HEK293 (cell line): Measurements from ENCODE around the gene ZNF626.

Experiments used
- CTCF ChIA-PET: fragments of 350-600 bp; formaldehyde crosslinking; extraction: SDS; loops from one replicate; lab custom pipeline; 2021; ENCODE audit warnings: antibody characterized with exemption; lab: Yijun Ruan, JAX
- POLR2A ChIA-PET: fragments of 300-600 bp; formaldehyde crosslinking; extraction: SDS; loops from one replicate; lab custom pipeline; 2020; ENCODE audit warnings: antibody characterized with exemption, inconsistent platforms; lab: Yijun Ruan, JAX
- H3K27ac ChIP-seq: fragments of 200-500 bp; sonication (Bioruptor generic); 2 replicates; pipeline ENCODE4 v1.5.1; 2014; ENCODE audit warnings: low read depth, low read length, control low read depth, inconsistent platforms; ENCODE audit errors: extremely low read depth
- H3K36me3 ChIP-seq, 2 experiments: fragments of 200-500 bp in 1 of 2; sonication (Bioruptor generic) in 1 of 2; 1 replicate in 1 of 2; 2 replicates in 1 of 2; pipeline ENCODE4 v1.5.1; 2014 to 2017; ENCODE audit warnings: inconsistent platforms in 2 of 2, low read length in 2 of 2; ENCODE audit not compliant: control insufficient read depth in 2 of 2, insufficient read depth in 1 of 2
- H3K4me1 ChIP-seq: fragments of 200-500 bp; sonication (Bioruptor generic); 2 replicates; pipeline ENCODE4 v1.5.1; 2014; ENCODE audit warnings: mild to moderate bottlenecking, low read length, inconsistent platforms; ENCODE audit not compliant: control insufficient read depth, insufficient read depth
- H3K4me3 ChIP-seq: 2 replicates; pipeline ENCODE4 v1.5.1; 2011; ENCODE audit warnings: low read depth, mild to moderate bottlenecking, control low read depth, low read length, moderate library complexity
- H3K9me3 ChIP-seq: fragments of 200-500 bp; sonication (Bioruptor generic); 2 replicates; pipeline ENCODE4 v1.5.1; 2014; ENCODE audit warnings: low read depth, low read length, inconsistent platforms; ENCODE audit not compliant: control insufficient read depth, insufficient read depth
- EGR2 ChIP-seq: fragments of 450-650 bp; formaldehyde crosslinking; IDR thresholded peaks from 2 replicates; pipeline ENCODE4 v1.5.1; 2016; ENCODE audit warnings: low read depth, missing biosample characterization, missing genetic modification characterization
- KLF7 ChIP-seq: fragments of 450-650 bp; formaldehyde crosslinking; IDR thresholded peaks from 2 replicates; pipeline ENCODE4 v1.5.1; 2016; ENCODE audit warnings: missing biosample characterization, missing genetic modification characterization, borderline replicate concordance
- OVOL3 ChIP-seq: fragments of 450-650 bp; formaldehyde crosslinking; IDR thresholded peaks from 2 replicates; pipeline ENCODE4 v1.5.1; 2016; ENCODE audit warnings: missing biosample characterization, missing genetic modification characterization
- RBAK ChIP-seq: fragments of 450-650 bp; formaldehyde crosslinking; IDR thresholded peaks from 2 replicates; pipeline ENCODE4 v1.5.1; 2016; ENCODE audit warnings: missing biosample characterization, missing genetic modification characterization
- SALL2 ChIP-seq: fragments of 450-650 bp; formaldehyde crosslinking; IDR thresholded peaks from 2 replicates; pipeline ENCODE4 v1.5.0; 2017; ENCODE audit warnings: missing biosample characterization, mild to moderate bottlenecking, missing genetic modification characterization, borderline replicate concordance
- SCRT2 ChIP-seq: fragments of 450-650 bp; formaldehyde crosslinking; IDR thresholded peaks from 2 replicates; pipeline ENCODE4 v1.5.1; 2016; ENCODE audit warnings: missing biosample characterization, missing genetic modification characterization
- SP2 ChIP-seq: fragments of 450-650 bp; formaldehyde crosslinking; IDR thresholded peaks from 2 replicates; pipeline ENCODE4 v1.5.1; 2016; ENCODE audit warnings: missing biosample characterization, missing genetic modification characterization
- SP7 ChIP-seq: fragments of 450-650 bp; formaldehyde crosslinking; IDR thresholded peaks from 2 replicates; pipeline ENCODE4 v1.5.1; 2016; ENCODE audit warnings: missing biosample characterization, missing genetic modification characterization
- ZNF112 ChIP-seq: fragments of 450-650 bp; formaldehyde crosslinking; IDR thresholded peaks from 2 replicates; pipeline ENCODE4 v1.5.0; 2017; ENCODE audit warnings: missing biosample characterization, missing genetic modification characterization
- ZNF16 ChIP-seq: fragments of 450-650 bp; formaldehyde crosslinking; IDR thresholded peaks from 2 replicates; pipeline ENCODE4 v1.5.1; 2016; ENCODE audit warnings: low read depth, missing biosample characterization, missing genetic modification characterization
- ZNF184 ChIP-seq: fragments of 450-650 bp; IDR thresholded peaks from 2 replicates; pipeline ENCODE4 v1.5.1; 2018; ENCODE audit warnings: missing biosample characterization, mild to moderate bottlenecking, missing genetic modification characterization
- ZNF2 ChIP-seq: fragments of 450-650 bp; formaldehyde crosslinking; IDR thresholded peaks from 2 replicates; pipeline ENCODE4 v1.5.1; 2016; ENCODE audit warnings: missing biosample characterization, missing genetic modification characterization
- ZNF266 ChIP-seq: fragments of 450-650 bp; formaldehyde crosslinking; IDR thresholded peaks from 2 replicates; pipeline ENCODE4 v1.5.1; 2016; ENCODE audit warnings: missing biosample characterization, missing genetic modification characterization, low read depth
- ZNF366 ChIP-seq: fragments of 450-650 bp; formaldehyde crosslinking; conservative IDR thresholded peaks from 2 replicates; pipeline ENCODE4 v1.5.1; 2016; ENCODE audit warnings: missing biosample characterization, missing genetic modification characterization
- ZNF394 ChIP-seq: fragments of 450-650 bp; formaldehyde crosslinking; IDR thresholded peaks from 2 replicates; pipeline ENCODE4 v1.5.1; 2016; ENCODE audit warnings: missing biosample characterization, missing genetic modification characterization, mild to moderate bottlenecking, moderate library complexity, borderline replicate concordance
- ZNF426 ChIP-seq: fragments of 450-650 bp; formaldehyde crosslinking; IDR thresholded peaks from 2 replicates; pipeline ENCODE4 v1.5.1; 2017; ENCODE audit warnings: missing biosample characterization, missing genetic modification characterization, mild to moderate bottlenecking, inconsistent platforms, moderate library complexity
- ZNF530 ChIP-seq: fragments of 450-650 bp; formaldehyde crosslinking; IDR thresholded peaks from 2 replicates; pipeline ENCODE4 v1.5.1; 2016; ENCODE audit warnings: low read depth, missing biosample characterization, missing genetic modification characterization
- ZNF585B ChIP-seq: fragments of 450-650 bp; formaldehyde crosslinking; IDR thresholded peaks from 2 replicates; pipeline ENCODE4 v1.5.1; 2016; ENCODE audit warnings: missing biosample characterization, missing genetic modification characterization
- TF ChIP-seq, protein P1 (sequence below): fragments of 450-650 bp; formaldehyde crosslinking; conservative IDR thresholded peaks from 2 replicates; pipeline ENCODE4 v1.5.1; 2016; ENCODE audit warnings: low read depth, missing biosample characterization, missing genetic modification characterization
- TF ChIP-seq, protein P2 (sequence below): fragments of 450-650 bp; formaldehyde crosslinking; conservative IDR thresholded peaks from 2 replicates; pipeline ENCODE4 v1.5.1; 2016; ENCODE audit warnings: low read depth, missing biosample characterization, missing genetic modification characterization
- TF ChIP-seq, protein P3 (sequence below): fragments of 450-650 bp; formaldehyde crosslinking; IDR thresholded peaks from 2 replicates; pipeline ENCODE4 v1.5.1; 2016; ENCODE audit warnings: missing biosample characterization, missing genetic modification characterization
- TF ChIP-seq, protein P4 (sequence below): fragments of 450-650 bp; formaldehyde crosslinking; IDR thresholded peaks from 2 replicates; pipeline ENCODE4 v1.5.1; 2017; ENCODE audit warnings: missing biosample characterization, missing genetic modification characterization

ZNF626 gene

DNA sequence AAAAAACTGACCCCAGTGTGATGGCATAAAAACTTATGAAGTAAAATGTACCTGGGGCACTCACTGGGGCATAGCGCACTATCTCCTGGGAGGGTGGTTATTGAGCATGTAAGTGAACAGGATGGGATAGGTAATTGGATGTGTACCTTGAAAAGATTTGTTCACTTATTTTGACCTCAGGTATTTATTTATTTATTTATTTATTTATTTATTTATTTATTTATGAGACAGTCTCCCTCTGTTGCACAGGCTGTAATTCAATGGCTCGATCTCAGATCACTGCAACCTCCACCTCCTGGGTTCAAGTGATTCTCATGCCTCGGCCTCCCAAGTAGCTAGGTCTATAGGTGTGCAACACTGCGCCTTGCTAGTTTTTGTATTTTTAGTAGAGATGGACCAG, 5.9 kb upstream of the ZNF626 start:
- no peaks in the 10 kb centered on the region for H3K36me3 ChIP-seq
- TF ChIP-seq, protein P1, sequence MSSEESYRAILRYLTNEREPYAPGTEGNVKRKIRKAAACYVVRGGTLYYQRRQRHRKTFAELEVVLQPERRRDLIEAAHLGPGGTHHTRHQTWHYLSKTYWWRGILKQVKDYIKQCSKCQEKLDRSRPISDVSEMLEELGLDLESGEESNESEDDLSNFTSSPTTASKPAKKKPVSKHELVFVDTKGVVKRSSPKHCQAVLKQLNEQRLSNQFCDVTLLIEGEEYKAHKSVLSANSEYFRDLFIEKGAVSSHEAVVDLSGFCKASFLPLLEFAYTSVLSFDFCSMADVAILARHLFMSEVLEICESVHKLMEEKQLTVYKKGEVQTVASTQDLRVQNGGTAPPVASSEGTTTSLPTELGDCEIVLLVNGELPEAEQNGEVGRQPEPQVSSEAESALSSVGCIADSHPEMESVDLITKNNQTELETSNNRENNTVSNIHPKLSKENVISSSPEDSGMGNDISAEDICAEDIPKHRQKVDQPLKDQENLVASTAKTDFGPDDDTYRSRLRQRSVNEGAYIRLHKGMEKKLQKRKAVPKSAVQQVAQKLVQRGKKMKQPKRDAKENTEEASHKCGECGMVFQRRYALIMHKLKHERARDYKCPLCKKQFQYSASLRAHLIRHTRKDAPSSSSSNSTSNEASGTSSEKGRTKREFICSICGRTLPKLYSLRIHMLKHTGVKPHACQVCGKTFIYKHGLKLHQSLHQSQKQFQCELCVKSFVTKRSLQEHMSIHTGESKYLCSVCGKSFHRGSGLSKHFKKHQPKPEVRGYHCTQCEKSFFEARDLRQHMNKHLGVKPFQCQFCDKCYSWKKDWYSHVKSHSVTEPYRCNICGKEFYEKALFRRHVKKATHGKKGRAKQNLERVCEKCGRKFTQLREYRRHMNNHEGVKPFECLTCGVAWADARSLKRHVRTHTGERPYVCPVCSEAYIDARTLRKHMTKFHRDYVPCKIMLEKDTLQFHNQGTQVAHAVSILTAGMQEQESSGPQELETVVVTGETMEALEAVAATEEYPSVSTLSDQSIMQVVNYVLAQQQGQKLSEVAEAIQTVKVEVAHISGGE (tag by site-specific recombination) = 0 out of 2 replicates have a peak, but pooled peaks have one; percentile 24
- TF ChIP-seq ZNF585B (no peak), ZNF16 (tag by site-specific recombination) (no peak), ZNF426 (tag by site-specific recombination) (peak; percentile 30), ZNF394 (tag by site-specific recombination) (peak; percentile 64; the same call in 1 of the 2 replicates)
- TF ChIP-seq, protein P2, sequence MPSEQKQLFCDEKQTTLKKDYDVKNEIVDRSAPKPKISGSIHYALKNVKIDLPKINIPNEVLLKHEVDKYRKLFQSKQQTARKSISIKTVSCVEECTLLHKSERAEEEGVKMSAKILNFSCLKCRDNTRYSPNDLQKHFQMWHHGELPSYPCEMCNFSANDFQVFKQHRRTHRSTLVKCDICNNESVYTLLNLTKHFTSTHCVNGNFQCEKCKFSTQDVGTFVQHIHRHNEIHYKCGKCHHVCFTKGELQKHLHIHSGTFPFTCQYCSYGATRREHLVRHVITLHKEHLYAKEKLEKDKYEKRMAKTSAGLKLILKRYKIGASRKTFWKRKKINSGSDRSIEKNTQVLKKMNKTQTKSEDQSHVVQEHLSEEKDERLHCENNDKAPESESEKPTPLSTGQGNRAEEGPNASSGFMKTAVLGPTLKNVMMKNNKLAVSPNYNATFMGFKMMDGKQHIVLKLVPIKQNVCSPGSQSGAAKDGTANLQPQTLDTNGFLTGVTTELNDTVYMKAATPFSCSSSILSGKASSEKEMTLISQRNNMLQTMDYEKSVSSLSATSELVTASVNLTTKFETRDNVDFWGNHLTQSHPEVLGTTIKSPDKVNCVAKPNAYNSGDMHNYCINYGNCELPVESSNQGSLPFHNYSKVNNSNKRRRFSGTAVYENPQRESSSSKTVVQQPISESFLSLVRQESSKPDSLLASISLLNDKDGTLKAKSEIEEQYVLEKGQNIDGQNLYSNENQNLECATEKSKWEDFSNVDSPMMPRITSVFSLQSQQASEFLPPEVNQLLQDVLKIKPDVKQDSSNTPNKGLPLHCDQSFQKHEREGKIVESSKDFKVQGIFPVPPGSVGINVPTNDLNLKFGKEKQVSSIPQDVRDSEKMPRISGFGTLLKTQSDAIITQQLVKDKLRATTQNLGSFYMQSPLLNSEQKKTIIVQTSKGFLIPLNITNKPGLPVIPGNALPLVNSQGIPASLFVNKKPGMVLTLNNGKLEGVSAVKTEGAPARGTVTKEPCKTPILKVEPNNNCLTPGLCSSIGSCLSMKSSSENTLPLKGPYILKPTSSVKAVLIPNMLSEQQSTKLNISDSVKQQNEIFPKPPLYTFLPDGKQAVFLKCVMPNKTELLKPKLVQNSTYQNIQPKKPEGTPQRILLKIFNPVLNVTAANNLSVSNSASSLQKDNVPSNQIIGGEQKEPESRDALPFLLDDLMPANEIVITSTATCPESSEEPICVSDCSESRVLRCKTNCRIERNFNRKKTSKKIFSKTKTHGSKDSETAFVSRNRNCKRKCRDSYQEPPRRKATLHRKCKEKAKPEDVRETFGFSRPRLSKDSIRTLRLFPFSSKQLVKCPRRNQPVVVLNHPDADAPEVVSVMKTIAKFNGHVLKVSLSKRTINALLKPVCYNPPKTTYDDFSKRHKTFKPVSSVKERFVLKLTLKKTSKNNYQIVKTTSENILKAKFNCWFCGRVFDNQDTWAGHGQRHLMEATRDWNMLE (tag by site-specific recombination) = peak; percentile 55; the same call in 1 of the 2 replicates
- H3K4me1 ChIP-seq = no peaks in the 10 kb centered on the region
- no peak overlapping the region for H3K4me3 ChIP-seq
- H3K27ac ChIP-seq = no peak overlapping the region
- no peaks in the 10 kb centered on the region for H3K9me3 ChIP-seq
- POLR2A ChIA-PET = no interaction called here
- CTCF ChIA-PET = no interaction called here

DNA sequence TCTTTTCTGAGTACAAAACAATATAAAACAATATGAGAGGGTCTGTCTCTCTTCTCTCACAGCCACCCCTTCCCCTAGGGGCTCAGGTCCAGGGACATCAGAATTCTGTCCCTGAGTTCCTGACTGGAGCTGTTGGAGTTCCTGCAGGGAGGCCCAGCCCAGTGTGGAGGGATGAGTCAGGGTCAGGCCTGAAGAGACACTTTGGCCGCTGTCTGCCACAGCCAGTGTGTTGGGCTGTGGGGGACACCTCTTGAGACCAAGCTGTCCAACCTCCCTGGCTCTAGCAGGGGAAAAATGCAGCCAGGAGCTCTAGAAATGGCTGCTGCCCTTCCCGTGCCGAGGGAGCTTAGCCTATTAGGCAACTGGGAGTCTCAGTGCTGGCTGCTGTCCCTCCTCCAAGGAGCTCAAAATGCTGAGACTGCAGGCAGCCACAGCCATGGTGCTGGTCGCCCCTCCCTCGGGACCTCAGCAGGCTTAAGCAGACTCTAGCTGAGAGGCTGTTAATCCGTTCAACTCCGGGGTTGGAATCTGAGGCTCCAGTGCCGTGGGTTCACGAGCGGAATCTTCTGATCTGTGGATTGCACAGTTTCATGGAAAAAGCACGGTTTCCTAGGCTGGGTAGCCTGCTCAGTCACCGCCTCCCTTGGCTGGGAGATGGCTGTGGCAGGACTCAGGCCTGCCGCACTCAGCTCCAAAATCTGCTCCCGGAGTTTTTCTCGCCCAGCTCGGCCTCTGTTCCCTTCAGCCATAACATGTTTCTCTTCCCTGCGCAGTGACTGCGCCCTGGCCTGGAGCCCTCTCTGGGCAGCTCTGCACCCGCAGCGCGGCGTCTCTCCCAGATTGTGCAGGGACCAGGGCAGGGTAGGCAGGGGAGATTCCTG, 3.8 kb upstream of the ZNF626 start:
- Histone ChIP-seq H3K4me1 (no peaks in the 10 kb centered on the region), H3K36me3 (no peaks in the 10 kb centered on the region), H3K27ac (no peak overlapping the region), H3K4me3 (no peak overlapping the region), H3K9me3 (no peaks in the 10 kb centered on the region)
- POLR2A ChIA-PET = no interaction called here
- CTCF ChIA-PET = no interaction called here
- TF ChIP-seq KLF7 (tag by site-specific recombination) (no peak), RBAK (tag by site-specific recombination) (no peak), SALL2 (tag by site-specific recombination) (no peak), SP7 (tag by site-specific recombination) (no peak), ZNF366 (no peak), EGR2 (no peak), ZNF2 (no peak), ZNF112 (no peak), SCRT2 (tag by site-specific recombination) (no peak), SP2 (tag by site-specific recombination) (no peak), OVOL3 (tag by site-specific recombination) (no peak), ZNF530 (tag by site-specific recombination) (no peak), ZNF266 (tag by site-specific recombination) (no peak), ZNF184 (tag by site-specific recombination) (no peak)
- TF ChIP-seq, protein P3, sequence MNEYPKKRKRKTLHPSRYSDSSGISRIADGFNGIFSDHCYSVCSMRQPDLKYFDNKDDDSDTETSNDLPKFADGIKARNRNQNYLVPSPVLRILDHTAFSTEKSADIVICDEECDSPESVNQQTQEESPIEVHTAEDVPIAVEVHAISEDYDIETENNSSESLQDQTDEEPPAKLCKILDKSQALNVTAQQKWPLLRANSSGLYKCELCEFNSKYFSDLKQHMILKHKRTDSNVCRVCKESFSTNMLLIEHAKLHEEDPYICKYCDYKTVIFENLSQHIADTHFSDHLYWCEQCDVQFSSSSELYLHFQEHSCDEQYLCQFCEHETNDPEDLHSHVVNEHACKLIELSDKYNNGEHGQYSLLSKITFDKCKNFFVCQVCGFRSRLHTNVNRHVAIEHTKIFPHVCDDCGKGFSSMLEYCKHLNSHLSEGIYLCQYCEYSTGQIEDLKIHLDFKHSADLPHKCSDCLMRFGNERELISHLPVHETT = no peak
- TF ChIP-seq, protein P4, sequence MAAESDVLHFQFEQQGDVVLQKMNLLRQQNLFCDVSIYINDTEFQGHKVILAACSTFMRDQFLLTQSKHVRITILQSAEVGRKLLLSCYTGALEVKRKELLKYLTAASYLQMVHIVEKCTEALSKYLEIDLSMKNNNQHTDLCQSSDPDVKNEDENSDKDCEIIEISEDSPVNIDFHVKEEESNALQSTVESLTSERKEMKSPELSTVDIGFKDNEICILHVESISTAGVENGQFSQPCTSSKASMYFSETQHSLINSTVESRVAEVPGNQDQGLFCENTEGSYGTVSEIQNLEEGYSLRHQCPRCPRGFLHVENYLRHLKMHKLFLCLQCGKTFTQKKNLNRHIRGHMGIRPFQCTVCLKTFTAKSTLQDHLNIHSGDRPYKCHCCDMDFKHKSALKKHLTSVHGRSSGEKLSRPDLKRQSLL (tag by site-specific recombination) = no peak
